ENCODE data around the gene IGSF10.

IGSF10 gene

DNA sequence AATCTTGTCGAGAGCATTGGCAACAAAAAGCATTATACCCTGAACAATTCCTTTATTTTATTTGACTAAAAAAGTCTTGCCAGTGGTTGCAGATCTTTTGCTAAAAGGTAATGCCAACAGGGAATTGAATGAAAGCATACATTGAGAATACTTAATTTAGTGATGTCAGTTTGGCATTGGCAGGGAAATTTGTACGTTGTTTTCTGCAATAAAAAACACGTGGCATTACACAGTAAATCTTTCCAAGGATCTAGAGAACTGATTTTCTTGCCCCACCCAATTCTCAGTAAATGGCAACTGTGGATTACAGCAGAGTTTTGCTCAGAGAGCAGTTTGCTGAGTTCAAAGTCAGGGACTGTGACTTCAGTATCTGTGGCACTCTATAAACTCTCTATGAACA lies 38.3 kb upstream of the IGSF10 start:
- TF ChIP-seq, protein P1, sequence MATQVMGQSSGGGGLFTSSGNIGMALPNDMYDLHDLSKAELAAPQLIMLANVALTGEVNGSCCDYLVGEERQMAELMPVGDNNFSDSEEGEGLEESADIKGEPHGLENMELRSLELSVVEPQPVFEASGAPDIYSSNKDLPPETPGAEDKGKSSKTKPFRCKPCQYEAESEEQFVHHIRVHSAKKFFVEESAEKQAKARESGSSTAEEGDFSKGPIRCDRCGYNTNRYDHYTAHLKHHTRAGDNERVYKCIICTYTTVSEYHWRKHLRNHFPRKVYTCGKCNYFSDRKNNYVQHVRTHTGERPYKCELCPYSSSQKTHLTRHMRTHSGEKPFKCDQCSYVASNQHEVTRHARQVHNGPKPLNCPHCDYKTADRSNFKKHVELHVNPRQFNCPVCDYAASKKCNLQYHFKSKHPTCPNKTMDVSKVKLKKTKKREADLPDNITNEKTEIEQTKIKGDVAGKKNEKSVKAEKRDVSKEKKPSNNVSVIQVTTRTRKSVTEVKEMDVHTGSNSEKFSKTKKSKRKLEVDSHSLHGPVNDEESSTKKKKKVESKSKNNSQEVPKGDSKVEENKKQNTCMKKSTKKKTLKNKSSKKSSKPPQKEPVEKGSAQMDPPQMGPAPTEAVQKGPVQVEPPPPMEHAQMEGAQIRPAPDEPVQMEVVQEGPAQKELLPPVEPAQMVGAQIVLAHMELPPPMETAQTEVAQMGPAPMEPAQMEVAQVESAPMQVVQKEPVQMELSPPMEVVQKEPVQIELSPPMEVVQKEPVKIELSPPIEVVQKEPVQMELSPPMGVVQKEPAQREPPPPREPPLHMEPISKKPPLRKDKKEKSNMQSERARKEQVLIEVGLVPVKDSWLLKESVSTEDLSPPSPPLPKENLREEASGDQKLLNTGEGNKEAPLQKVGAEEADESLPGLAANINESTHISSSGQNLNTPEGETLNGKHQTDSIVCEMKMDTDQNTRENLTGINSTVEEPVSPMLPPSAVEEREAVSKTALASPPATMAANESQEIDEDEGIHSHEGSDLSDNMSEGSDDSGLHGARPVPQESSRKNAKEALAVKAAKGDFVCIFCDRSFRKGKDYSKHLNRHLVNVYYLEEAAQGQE (IDR thresholded peaks at IDR 0.05; ENCODE audit: low read depth), result no peak
- TF ChIP-seq CREB1 (IDR thresholded peaks at IDR 0.05; ENCODE audit: low read depth) (no peak), EGR1 (IDR thresholded peaks at IDR 0.05) (no peak)

DNA sequence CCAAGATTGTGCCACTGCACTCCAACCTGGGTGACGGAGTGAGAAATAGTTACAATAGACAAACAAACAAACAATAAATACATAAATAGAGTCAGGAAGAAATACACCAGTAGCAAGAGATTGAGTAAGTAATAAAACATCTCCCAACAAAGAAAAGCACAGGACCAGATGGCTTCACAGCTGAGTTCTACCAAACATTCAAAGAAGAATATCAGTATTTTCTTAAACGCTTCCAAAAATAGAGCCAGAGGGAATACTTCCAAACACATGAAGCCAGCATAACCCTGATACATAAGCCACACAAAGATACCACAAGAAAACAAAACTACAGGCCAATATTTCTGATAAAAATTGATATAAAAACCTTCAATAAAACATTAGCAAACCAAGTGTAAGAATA lies 30.7 kb upstream of the IGSF10 start:
- TF ChIP-seq RAD21 (IDR thresholded peaks at IDR 0.05; ENCODE audit: low read depth) (no peak), ZBTB7A (IDR thresholded peaks at IDR 0.05; ENCODE audit: low read depth) (no peak), TAF1 (IDR thresholded peaks at IDR 0.05; ENCODE audit: low read depth) (no peak), EP300 (IDR thresholded peaks at IDR 0.05; ENCODE audit: borderline replicate concordance) (no peak), CREB1 (IDR thresholded peaks at IDR 0.05; ENCODE audit: low read depth) (no peak), NFIC (IDR thresholded peaks at IDR 0.05) (no peak), TEAD4 (IDR thresholded peaks at IDR 0.05) (no peak), CEBPB (IDR thresholded peaks at IDR 0.05) (no peak)
- TF ChIP-seq, protein P2, sequence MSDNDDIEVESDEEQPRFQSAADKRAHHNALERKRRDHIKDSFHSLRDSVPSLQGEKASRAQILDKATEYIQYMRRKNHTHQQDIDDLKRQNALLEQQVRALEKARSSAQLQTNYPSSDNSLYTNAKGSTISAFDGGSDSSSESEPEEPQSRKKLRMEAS (IDR thresholded peaks at IDR 0.05), result no peak

- TF ChIP-seq, protein P2 (IDR thresholded peaks at IDR 0.05), result no peak
- TF ChIP-seq ZBTB7A (IDR thresholded peaks at IDR 0.05; ENCODE audit: low read depth) (no peak), RAD21 (IDR thresholded peaks at IDR 0.05; ENCODE audit: low read depth) (no peak), TEAD4 (IDR thresholded peaks at IDR 0.05) (no peak), YY1 (IDR thresholded peaks at IDR 0.05; ENCODE audit: low read depth) (no peak), NFIC (IDR thresholded peaks at IDR 0.05) (no peak), EP300 (IDR thresholded peaks at IDR 0.05; ENCODE audit: borderline replicate concordance) (no peak), USF1 (IDR thresholded peaks at IDR 0.05) (no peak), EGR1 (IDR thresholded peaks at IDR 0.05) (no peak), FOXM1 (IDR thresholded peaks at IDR 0.05; ENCODE audit: borderline replicate concordance, low read depth) (no peak), CREB1 (IDR thresholded peaks at IDR 0.05; ENCODE audit: low read depth) (no peak), TCF12 (IDR thresholded peaks at IDR 0.05; ENCODE audit: low read depth) (no peak), CEBPB (IDR thresholded peaks at IDR 0.05) (no peak)
- TF ChIP-seq, protein P1 (IDR thresholded peaks at IDR 0.05; ENCODE audit: low read depth), result no peak
Measured at GRCh38 chr3:151483961-151484520, 23.2 kb upstream of the IGSF10 start.

- TF ChIP-seq RAD21 (IDR thresholded peaks at IDR 0.05; ENCODE audit: low read depth) (no peak), USF1 (IDR thresholded peaks at IDR 0.05) (no peak), NFIC (IDR thresholded peaks at IDR 0.05) (no peak), EGR1 (IDR thresholded peaks at IDR 0.05) (no peak), TAF1 (IDR thresholded peaks at IDR 0.05; ENCODE audit: low read depth) (no peak), TCF12 (IDR thresholded peaks at IDR 0.05; ENCODE audit: low read depth) (no peak), FOXM1 (IDR thresholded peaks at IDR 0.05; ENCODE audit: borderline replicate concordance, low read depth) (no peak), CREB1 (IDR thresholded peaks at IDR 0.05; ENCODE audit: low read depth) (no peak), YY1 (IDR thresholded peaks at IDR 0.05; ENCODE audit: low read depth) (no peak), CEBPB (IDR thresholded peaks at IDR 0.05) (no peak), TEAD4 (IDR thresholded peaks at IDR 0.05) (no peak), ZBTB7A (IDR thresholded peaks at IDR 0.05; ENCODE audit: low read depth) (no peak), EP300 (IDR thresholded peaks at IDR 0.05; ENCODE audit: borderline replicate concordance) (no peak)
- TF ChIP-seq, protein P2 (IDR thresholded peaks at IDR 0.05), result no peak
- TF ChIP-seq, protein P1 (IDR thresholded peaks at IDR 0.05; ENCODE audit: low read depth), result no peak
Measured at GRCh38 chr3:151483488-151483887, 22.6 kb upstream of the IGSF10 start.
